NOMO-1 treated with DMSO at 0.1 percent for 48 hours (cell line): ENCODE measurements around the gene BTG1.
"Not testable (repeated sequence)": the region's sequence is repeated elsewhere in the genome, so short reads cannot be mapped to it uniquely, and the experiment has no call there.

Experiments used
- DNase-seq: peaks from one replicate; lab custom pipeline; 2025; ENCODE audit not compliant: unreplicated experiment; lab: John Stamatoyannopoulos, UW

BTG1 gene

GRCh38 chr12:92151916-92152315, 6.3 kb upstream of the BTG1 start:
- DNase-seq: no peak

GRCh38 chr12:92149563-92149962, 3.9 kb upstream of the BTG1 start:
- no peak for DNase-seq

DNA sequence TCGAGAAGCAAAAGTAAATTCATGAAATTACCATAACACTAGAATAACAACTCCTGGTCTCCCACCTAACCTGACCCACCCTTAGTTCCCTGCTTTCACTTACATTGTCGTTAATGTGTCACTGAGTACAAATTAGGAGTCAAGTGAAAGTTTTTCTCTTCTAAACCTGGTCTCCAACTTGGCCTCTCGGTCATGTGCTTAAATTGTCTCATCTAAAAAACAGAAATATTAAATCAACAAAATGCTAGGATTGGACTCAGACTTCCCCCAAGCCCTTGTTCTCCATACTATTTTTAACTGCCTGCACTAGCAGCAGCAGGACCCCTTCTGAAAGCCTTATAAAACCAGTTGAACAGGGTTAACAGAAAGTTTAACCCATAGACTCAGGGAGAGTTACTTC, 1.8 kb upstream of the BTG1 start:
- no peak for DNase-seq

DNA sequence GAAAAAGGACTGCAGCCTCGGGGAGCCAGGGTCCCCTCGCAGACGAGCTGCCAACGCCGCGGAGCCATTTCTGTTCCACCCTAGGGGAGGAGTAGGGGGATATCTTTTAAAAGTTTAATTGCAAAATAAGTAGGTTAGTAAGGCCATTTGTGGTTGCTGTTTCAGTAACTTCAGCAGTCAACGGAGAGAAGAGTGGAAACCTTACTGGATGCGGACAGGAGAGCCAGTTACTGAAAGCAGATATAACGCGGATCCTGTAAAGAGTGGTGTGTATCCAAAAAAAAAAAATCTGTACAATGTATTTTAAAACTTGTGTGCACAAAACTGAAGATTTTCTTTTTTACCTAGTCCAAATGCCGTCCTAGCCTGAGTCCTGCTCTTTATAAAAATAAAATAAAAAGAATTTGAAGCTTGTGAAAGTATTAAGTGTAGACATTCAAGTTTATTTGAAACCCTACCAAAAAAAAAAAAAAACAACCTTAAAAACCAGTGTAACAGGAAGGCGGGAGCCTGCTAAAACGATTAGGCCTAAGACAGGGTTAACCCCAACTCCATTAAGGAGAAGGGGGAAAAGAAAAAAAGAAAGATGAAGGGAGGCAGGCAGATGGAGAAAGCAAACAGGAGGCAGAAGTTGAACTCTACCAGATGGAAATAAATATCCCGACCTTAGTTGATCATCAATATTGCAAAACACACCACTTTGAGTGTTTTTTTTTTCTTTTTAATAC, 1.0 kb upstream of the BTG1 start:
- peak; percentile 59 for DNase-seq

- DNase-seq: no peak
These were observed 240 bp downstream of the BTG1 start for GRCh38 chr12:92145481-92145730.

GRCh38 chr12:92144631-92145480, 790 bp downstream of the BTG1 start:
- DNase-seq: peak; percentile 65

DNA sequence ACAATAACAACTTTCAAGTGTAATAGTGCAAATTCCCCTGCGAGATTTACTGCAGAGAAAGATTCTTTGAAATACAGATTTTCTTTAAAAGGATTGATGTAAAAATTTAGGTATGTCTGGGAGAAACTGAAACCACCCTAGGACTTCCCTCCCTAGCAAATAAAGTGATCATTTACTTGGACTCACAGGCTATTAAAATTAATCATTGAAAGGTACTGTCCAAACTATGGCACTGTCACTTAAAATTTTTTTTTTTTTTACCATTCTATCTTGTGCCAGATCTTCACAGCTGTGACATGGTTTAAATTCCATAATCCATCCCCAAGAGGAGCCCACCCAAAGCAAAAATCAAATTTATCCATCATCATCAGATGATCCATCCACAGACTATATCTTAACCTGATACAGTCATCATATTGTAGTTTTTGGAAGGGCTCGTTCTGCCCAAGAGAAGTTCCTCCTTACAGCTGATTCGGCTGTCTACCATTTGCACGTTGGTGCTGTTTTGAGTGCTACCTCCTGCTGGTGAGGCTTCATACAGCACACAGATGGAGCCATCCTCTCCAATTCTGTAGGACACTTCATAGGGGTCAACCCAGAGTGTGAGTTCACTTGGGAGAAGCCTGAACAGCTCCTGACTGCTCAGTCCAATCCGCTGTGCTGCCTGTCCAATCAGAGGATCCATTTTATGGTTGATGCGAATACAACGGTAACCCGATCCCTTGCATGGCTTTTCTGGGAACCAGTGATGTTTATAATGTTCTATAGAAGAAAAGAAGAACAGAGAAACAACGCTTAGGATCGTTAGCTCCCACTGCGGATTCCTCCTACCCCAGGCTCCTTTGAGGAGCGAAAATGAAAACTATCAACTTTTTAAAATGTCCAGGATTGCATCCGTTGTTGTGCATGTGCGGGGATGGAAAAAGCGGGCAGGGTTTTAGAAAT, 1.7 kb downstream of the BTG1 start:
- DNase-seq: peak; percentile 86

DNA sequence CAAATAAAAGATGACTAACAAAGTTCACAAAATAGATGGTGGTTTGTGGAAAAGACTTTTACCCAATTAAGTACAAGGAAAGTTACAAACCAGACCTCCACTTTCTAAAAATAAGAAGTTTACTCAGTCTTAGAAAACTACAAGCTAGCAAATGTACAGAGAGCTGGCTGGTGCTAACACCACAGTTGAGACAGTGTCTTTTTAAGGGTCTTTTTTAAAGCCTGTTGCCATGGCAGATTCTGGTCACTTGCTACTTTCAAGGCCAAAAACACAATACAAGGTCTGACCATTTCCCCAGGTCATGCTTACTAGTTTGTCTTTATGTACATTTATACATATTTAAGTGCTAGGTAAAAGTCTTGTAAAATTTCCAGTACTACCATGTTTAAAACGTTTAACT, 2.4 kb downstream of the BTG1 start:
- no peak for DNase-seq

GRCh38 chr12:92142251-92142926, 3.3 kb downstream of the BTG1 start:
- DNase-seq: no peak

DNA sequence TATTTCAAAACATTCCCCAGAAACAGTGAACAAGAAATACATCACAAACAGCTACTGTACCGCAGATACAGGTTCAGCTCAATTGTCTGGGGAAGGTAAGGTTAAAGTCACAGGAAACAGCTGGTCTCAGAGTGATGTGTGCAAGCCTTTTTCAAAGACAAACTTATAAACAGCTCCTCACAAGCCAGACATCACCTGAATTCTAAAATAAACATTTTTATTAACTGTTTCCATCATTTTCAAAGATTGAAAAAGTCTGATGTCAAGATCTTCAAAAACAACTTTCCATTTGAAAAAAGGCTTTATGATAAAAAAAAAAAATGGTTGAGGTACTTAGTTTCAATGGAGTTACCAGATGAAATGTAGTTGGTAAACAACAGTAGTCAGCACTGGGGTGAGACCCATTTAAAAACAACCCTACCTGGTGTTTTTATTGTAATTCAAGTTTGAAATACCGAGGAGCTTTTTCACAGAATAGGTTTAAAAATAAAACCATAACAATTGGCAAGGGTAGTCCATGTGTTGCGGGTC, 4.0 kb downstream of the BTG1 start:
- DNase-seq: peak; percentile 25

DNA sequence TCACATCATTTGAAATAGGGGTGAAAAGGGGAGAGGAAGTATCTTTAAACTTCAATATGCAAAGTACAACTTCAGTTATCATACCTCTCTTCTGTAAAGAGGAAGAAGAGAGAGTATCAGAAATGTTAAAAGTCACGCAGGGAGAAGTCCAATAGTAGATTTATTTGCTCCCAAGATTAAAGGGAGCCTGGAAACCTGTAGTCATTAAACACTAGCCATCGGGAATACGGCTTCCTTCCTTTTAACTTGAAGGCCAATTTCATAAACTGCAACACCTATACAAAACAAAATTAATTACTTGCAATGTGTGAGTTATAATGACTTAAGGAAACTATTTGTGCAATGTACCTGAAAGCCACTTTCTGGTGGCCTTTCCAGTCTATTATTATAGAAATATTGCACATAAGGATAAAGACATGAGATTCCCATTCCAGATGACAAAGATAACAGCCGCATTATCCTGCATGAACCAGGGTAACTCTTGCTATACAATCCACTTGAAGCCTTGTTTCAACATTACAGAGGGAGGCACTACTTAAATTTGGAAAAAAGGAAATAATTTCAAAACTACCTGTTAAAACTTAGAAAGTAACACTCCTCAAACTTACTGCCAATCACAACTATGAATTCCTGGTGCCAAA, 4.6 kb downstream of the BTG1 start:
- DNase-seq: peak; percentile 46

- DNase-seq: no peak
These were observed 5.5 kb downstream of the BTG1 start for GRCh38 chr12:92140156-92140555.

- no peak for DNase-seq
These were observed 6.0 kb downstream of the BTG1 start for GRCh38 chr12:92139634-92140150.

GRCh38 chr12:92138626-92139025, 7.0 kb downstream of the BTG1 start:
- DNase-seq: no peak

- DNase-seq: no peak
These were observed 7.5 kb downstream of the BTG1 start for GRCh38 chr12:92138144-92138543.

DNA sequence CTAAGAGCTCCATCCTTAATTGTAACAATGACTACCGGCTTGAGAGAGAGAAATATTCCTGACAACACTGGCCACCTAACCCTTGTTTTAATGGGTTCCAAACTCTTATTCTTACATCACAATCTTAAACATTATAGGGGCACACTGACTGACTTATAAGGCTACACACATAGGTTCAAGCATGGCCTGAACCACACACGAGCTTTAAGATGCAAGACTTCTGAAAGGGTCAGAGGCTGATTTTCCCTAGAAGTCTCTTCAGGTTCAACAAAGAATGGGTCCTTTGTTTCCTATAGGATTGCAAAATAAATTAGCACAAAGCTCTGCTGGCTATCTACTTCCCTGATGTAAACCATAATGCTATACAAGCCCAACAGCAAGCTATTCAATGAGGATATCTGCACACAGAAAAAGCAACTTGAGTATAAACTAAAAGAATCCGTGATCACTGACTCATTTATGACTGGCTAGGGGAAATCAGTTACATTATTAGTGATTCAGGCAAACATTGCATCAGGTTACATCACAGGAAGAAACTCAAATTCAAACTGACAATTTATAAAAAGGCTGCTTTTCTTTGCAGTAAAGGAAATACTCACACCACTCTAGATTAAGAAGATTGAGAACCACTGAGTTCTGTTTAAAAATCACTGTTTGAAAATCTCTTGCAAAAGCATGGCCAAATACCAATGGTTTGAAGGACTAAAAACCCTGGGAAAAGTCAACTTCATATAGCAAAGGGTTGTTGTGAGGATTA, 8.5 kb downstream of the BTG1 start:
- peak; percentile 80 for DNase-seq

DNA sequence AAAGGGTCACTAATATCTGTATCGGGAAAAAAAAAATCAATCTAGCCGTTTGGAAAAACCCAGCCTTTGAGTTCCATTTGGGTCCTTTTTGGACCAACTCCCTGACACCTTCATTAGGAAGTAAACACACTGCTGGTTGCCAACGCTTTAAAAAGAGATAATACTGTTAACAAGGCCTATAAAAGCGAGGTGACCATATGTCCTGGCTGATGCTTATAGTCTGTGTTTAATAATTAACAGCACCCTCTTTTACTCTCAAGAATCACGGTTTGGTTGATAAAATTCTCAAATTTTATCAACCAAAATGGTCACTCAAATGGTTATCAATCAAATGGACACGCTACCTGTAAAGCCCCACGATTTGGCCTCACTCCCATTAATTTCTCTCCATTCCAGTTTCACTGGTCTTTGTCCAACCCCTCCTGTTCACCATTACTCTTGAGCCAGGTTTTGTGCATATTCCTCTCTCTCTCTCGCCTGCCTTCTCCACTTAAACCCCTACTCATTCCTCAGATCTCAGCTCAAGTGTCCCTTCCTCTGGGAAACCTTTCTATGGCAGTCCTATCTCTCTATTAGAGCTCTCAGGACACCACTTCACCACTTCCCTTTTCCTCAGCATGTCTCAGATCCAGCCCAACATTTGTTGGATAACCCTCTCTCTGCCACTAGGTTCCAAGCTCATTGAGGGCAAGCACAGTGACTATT, 9.5 kb downstream of the BTG1 start:
- peak; percentile 59 for DNase-seq

GRCh38 chr12:92135541-92135940, 10.1 kb downstream of the BTG1 start:
- not testable (repeated sequence) for DNase-seq
